NB4 (cell line): ENCODE data around the gene IL17REL.

Experiments used
- CTCF ChIP-seq: IDR thresholded peaks from one replicate; pipeline ENCODE4 v1.5.1; 2012; ENCODE audit warnings: low read depth, low read length
- POLR2A ChIP-seq: IDR thresholded peaks from 2 replicates; pipeline ENCODE4 v1.6.1; 2011; ENCODE audit warnings: mild to moderate bottlenecking; ENCODE audit not compliant: insufficient read length; ENCODE audit errors: extremely low read depth

- TF ChIP-seq POLR2A (no peak), CTCF (no peak)
These were observed 5.5 kb downstream of the IL17REL start for GRCh38 chr22:50007057-50007511.
